Thyroid gland (tissue), 4 donors: ENCODE data around the gene CDH23. TPM values are rescaled to one million over a fixed set of nuclear protein-coding genes. Genes with fewer than 3 reads are reported as not detected.
A peak's percentile ranks its signal among the peaks of the same experiment; 100 is the strongest.

Experiments used
- DNase-seq, 2 donors: peaks; one replicate each; pipeline ENCODE4 v3.0.0-alpha.2; 2019
- H3K27ac ChIP-seq, 3 donors: fragments of 200-600 bp; sonication (generic); 1 replicate in 2 of 3; 2 replicates in 1 of 3; pipeline ENCODE4 v1.5.1; 2016 to 2019; ENCODE audit warnings: mild to moderate bottlenecking in 1 of 3, moderate library complexity in 1 of 3
- H3K27me3 ChIP-seq: fragments of 200-600 bp; sonication (generic); one replicate; pipeline ENCODE4 v1.5.1; 2019
- H3K36me3 ChIP-seq, 2 donors: fragments of 200-600 bp; sonication (generic); one replicate each; pipeline ENCODE4 v1.5.1; 2016 to 2019
- H3K4me1 ChIP-seq, 2 donors: fragments of 200-600 bp; sonication (generic); one replicate each; pipeline ENCODE4 v1.5.1; 2017 to 2019
- H3K4me3 ChIP-seq, 3 donors: fragments of 200-600 bp; sonication (generic); replicated peaks in 1 of 3; 1 replicate in 2 of 3; 2 replicates in 1 of 3; pipeline ENCODE4 v1.5.1; 2016; ENCODE audit warnings: mild to moderate bottlenecking in 1 of 3
- H3K9me3 ChIP-seq: fragments of 200-600 bp; sonication (generic); one replicate; pipeline ENCODE4 v1.5.1; 2017
- POLR2A ChIP-seq, 2 donors: fragments of 450-650 bp; IDR thresholded peaks; one replicate each; pipeline ENCODE4 v1.6.1; 2017; ENCODE audit warnings: antibody characterized with exemption in 2 of 2, mild to moderate bottlenecking in 2 of 2, moderate library complexity in 1 of 2
- WGBS, 2 donors: methylation state at CpG; one replicate each; pipeline ENCODE4 v1.1.5; 2017; 5-methylcytosine and 5-hydroxymethylcytosine counted together
- intact Hi-C: fragments of 100-400 bp; cut with DNase I; formaldehyde crosslinking; loops from one replicate; pipeline ENCODE4 v1.15.1; 2023
- total RNA-seq, 4 donors: library from RNA; depleted of rRNA; stranded (reverse); fragments of >200 nt; gene quantifications; one replicate each; pipeline ENCODE4 v1.2.3, GENCODE V29; 2016
- TF ChIP-seq, protein P1 (sequence below), 6 experiments: fragments of 200-600 bp in 3 of 6; fragments of 450-650 bp in 3 of 6; sonication (generic) in 3 of 6; IDR thresholded peaks; one replicate each; pipeline ENCODE4 v1.5.1; 2016 to 2019; ENCODE audit warnings: antibody characterized with exemption in 6 of 6, mild to moderate bottlenecking in 2 of 6, inconsistent platforms in 1 of 6, moderate library complexity in 1 of 6

Gene CDH23
- total RNA-seq, 4 donors from 2014 or later, result 3.0 to 4.2 (median 3.9) TPM

GRCh38 chr10:71512312-71512711, 115.6 kb downstream of the CDH23 start:
- H3K27me3 ChIP-seq, result no peaks in the 10 kb centered on the region
- 88 to 89% methylated on average over 10 of the region's 10 CpGs for WGBS, 2 donors
- H3K9me3 ChIP-seq, result no peaks in the 10 kb centered on the region
- intact Hi-C loops, result no loop called here
- no peaks in the 10 kb centered on the region for H3K4me1 ChIP-seq
- H3K27ac ChIP-seq, result no peak overlapping the region
- DNase-seq, result no peak
- H3K4me3 ChIP-seq, result no peak overlapping the region
- no peaks in the 10 kb centered on the region for H3K36me3 ChIP-seq
- TF ChIP-seq POLR2A (IDR thresholded peaks at IDR 0.05), result no peak
- TF ChIP-seq, protein P1, sequence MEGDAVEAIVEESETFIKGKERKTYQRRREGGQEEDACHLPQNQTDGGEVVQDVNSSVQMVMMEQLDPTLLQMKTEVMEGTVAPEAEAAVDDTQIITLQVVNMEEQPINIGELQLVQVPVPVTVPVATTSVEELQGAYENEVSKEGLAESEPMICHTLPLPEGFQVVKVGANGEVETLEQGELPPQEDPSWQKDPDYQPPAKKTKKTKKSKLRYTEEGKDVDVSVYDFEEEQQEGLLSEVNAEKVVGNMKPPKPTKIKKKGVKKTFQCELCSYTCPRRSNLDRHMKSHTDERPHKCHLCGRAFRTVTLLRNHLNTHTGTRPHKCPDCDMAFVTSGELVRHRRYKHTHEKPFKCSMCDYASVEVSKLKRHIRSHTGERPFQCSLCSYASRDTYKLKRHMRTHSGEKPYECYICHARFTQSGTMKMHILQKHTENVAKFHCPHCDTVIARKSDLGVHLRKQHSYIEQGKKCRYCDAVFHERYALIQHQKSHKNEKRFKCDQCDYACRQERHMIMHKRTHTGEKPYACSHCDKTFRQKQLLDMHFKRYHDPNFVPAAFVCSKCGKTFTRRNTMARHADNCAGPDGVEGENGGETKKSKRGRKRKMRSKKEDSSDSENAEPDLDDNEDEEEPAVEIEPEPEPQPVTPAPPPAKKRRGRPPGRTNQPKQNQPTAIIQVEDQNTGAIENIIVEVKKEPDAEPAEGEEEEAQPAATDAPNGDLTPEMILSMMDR (IDR thresholded peaks at IDR 0.05), result no peak

DNA sequence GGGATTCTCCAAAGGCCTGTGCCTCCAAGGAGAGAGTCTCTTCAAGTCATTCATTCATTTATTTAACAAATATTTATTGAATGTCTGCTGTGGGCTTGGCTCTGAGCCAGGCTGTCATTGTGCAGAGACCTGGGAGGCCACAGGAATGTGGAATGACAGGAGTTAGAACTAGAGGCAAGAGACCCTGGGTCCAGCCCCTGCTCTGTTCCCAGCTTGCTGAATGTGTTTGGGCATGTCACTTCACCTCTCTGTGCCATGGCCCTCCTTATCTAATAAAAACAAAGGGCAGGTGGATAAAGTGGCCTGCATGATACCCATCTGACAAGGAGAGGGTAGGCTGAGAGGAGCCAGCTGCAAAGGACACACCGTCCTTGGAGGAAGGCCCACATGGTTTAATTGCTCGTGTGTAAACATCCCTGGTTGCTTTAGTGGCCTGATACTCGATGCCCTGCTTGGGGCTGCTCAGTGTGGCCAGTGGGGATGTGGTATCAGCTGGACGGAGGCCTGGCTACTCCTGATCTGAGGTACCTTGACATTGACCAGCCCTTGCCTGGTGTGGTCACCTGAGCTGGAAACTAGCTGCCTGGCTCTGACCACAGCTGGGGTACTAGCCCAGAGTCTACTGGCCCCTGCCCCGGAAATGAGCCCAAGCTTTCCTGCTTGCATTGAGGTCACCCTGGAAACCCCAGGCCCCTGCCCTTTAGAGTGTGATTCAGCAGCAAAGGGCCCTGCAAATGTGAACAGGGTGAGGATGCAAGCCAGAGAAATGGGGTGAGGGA, 116.2 kb downstream of the CDH23 start:
- Histone ChIP-seq H3K36me3 (no peaks in the 10 kb centered on the region), H3K4me1 (no peaks in the 10 kb centered on the region), H3K27ac (no peak overlapping the region), H3K9me3 (no peaks in the 10 kb centered on the region), H3K27me3 (no peaks in the 10 kb centered on the region), H3K4me3 (no peak overlapping the region)
- DNase-seq, result peak in 1 of 2 donors; percentile 20
- intact Hi-C loops, result no loop called here
- 72 to 100% methylated on average over 2 to 5 of the region's 5 CpGs for WGBS, 2 donors
- TF ChIP-seq POLR2A (IDR thresholded peaks at IDR 0.05), result no peak
- TF ChIP-seq, protein P1 (IDR thresholded peaks at IDR 0.05), result no peak

GRCh38 chr10:71513540-71513853, 116.8 kb downstream of the CDH23 start:
- no peak overlapping the region for H3K4me3 ChIP-seq
- H3K9me3 ChIP-seq, result no peaks in the 10 kb centered on the region
- no peak overlapping the region for H3K27ac ChIP-seq
- no peaks in the 10 kb centered on the region for H3K27me3 ChIP-seq
- H3K36me3 ChIP-seq, result no peaks in the 10 kb centered on the region
- intact Hi-C loops, result no loop called here
- no peak for DNase-seq
- H3K4me1 ChIP-seq, result no peaks in the 10 kb centered on the region
- WGBS, 2 donors, result 89% methylated on average over 2 of the region's 2 CpGs
- TF ChIP-seq, protein P1 (IDR thresholded peaks at IDR 0.05), result no peak
- no peak for TF ChIP-seq POLR2A (IDR thresholded peaks at IDR 0.05)

DNA sequence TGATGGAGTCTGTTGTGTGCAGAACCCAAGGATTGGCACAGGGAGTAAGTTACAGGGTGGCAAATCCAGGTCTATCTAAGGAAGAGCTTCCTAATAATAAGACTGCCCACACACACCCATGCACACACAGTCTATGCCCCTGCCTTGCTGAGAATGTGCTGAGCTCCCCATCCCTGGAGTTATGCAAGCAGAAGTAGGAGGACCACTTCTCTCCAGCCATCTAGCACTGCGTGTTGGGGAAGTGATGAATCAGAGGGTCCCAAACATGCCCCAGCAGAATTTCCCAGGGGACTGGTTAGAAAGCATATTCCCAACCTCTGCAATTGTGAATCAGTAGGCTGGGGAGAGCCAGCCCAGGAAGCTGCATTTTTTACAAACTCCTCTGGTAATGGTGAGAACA, 117.2 kb downstream of the CDH23 start:
- Histone ChIP-seq H3K27me3 (no peaks in the 10 kb centered on the region), H3K27ac (no peak overlapping the region), H3K36me3 (no peaks in the 10 kb centered on the region), H3K9me3 (no peaks in the 10 kb centered on the region), H3K4me3 (no peak overlapping the region), H3K4me1 (no peaks in the 10 kb centered on the region)
- DNase-seq, result no peak
- WGBS, 2 donors, result 80 to 100% methylated on average over 1 of the region's 1 CpG
- TF ChIP-seq, protein P1 (IDR thresholded peaks at IDR 0.05), result no peak
- no peak for TF ChIP-seq POLR2A (IDR thresholded peaks at IDR 0.05)
- intact Hi-C loops, result no loop called here

DNA sequence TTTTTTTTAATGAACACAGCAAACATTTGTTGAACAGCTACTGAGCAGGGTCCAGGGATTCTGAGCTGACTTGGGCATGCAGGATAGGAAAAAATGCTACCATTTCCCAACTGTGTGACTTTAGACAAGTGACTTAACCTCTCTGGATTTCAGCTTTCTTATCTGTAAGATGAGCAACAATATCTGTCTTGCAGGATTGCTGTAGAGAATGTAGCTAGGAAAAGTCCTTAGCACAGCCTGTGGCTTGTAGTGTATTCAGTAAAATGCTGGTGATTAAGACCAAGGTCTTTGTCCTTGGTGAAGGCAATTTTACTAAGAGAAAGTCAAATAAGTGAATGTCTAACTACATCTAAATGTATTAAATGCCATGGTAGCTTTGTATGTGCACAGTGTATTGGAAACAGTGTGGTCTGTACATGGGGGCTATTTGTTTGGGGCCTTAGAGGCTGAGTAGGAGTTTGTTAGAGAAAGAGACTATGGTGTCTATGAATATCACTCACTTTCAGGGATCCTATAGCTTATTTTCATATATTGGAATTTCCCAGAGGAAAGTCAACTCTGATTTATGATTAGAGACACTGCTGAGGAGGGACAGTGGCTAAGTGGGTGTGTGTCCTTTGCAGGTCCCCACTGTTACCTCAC, 118.9 kb downstream of the CDH23 start:
- no peak for TF ChIP-seq POLR2A (IDR thresholded peaks at IDR 0.05)
- Histone ChIP-seq H3K36me3 (no peaks in the 10 kb centered on the region), H3K4me1 (no peaks in the 10 kb centered on the region), H3K4me3 (no peak overlapping the region), H3K9me3 (no peaks in the 10 kb centered on the region), H3K27ac (no peak overlapping the region), H3K27me3 (no peaks in the 10 kb centered on the region)
- intact Hi-C loops, result no loop called here
- DNase-seq, result no peak
